Endodermal cell (in vitro differentiated cells): Measurements from ENCODE around the gene KDM1B. TPM values are rescaled to one million over a fixed set of nuclear protein-coding genes. Genes with fewer than 3 reads are reported as not detected.

ENCODE experiments used
- DNase-seq: peaks from one replicate; pipeline ENCODE4 v3.0.0-alpha.2; 2017
- H3K27ac ChIP-seq: 2 replicates; pipeline ENCODE4 v1.5.1; 2013; ENCODE audit warnings: mild to moderate bottlenecking, low read depth, low read length, moderate library complexity
- H3K27me3 ChIP-seq: 2 replicates; pipeline ENCODE4 v1.6.1; 2013; ENCODE audit warnings: mild to moderate bottlenecking, low read length, moderate library complexity; ENCODE audit not compliant: insufficient read depth, control insufficient read depth, poor library complexity, severe bottlenecking
- H3K36me3 ChIP-seq: 2 replicates; pipeline ENCODE4 v1.7.0; 2013; ENCODE audit warnings: mild to moderate bottlenecking, low read length, moderate library complexity; ENCODE audit not compliant: control insufficient read depth, insufficient read depth
- H3K4me1 ChIP-seq: one replicate; pipeline ENCODE4 v1.7.0; 2013; ENCODE audit warnings: low read length; ENCODE audit not compliant: control insufficient read depth, insufficient read depth
- H3K4me3 ChIP-seq: 2 replicates; pipeline ENCODE4 v1.5.1; 2013; ENCODE audit warnings: mild to moderate bottlenecking, low read length, moderate library complexity
- H3K9ac ChIP-seq: 2 replicates; pipeline ENCODE4 v1.6.1; 2013; ENCODE audit warnings: mild to moderate bottlenecking, low read length, moderate library complexity; ENCODE audit not compliant: poor library complexity, severe bottlenecking; ENCODE audit errors: extremely low read depth
- H3K9me3 ChIP-seq: 2 replicates; pipeline ENCODE4 v1.6.1; 2013; ENCODE audit warnings: mild to moderate bottlenecking, low read length, moderate library complexity; ENCODE audit not compliant: control insufficient read depth
- H3K27ac Mint-ChIP-seq: 2 replicates; pipeline ENCODE4 v1.8.0; 2020; ENCODE audit warnings: mixed read lengths
- H3K27me3 Mint-ChIP-seq: 2 replicates; pipeline ENCODE4 v1.8.0; 2021; ENCODE audit warnings: mild to moderate bottlenecking, mixed read lengths; ENCODE audit not compliant: insufficient read depth
- H3K36me3 Mint-ChIP-seq: 2 replicates; pipeline ENCODE4 v1.8.0; 2020; ENCODE audit warnings: low read depth, mixed read lengths
- H3K4me1 Mint-ChIP-seq: 2 replicates; pipeline ENCODE4 v1.8.0; 2020; ENCODE audit warnings: mixed read lengths
- H3K4me3 Mint-ChIP-seq: 2 replicates; pipeline ENCODE4 v1.8.0; 2020; ENCODE audit warnings: mild to moderate bottlenecking, moderate library complexity, mixed read lengths
- H3K9me3 Mint-ChIP-seq: 2 replicates; pipeline ENCODE4 v1.8.0; 2020; ENCODE audit warnings: mild to moderate bottlenecking, mixed read lengths
- WGBS, 2 experiments: methylation state at CpG; one replicate each; pipeline versions ENCODE4 v1.1.5 to v1.1.7; 2013; ENCODE audit warnings: missing lambda C conversion rate in 2 of 2, mixed read lengths in 1 of 2; ENCODE audit not compliant: insufficient coverage in 1 of 2, insufficient read length in 1 of 2; 5-methylcytosine and 5-hydroxymethylcytosine counted together
- total RNA-seq, 2 donors: library from RNA; stranded (reverse); fragmentation: NEBNext Ultra II Directional in 1 of 2; extraction: Animal tissue kit (Norgen Biotek cat#: 25700) in 1 of 2; gene quantifications; 2 replicates in 1 of 2; 3 replicates in 1 of 2; pipeline ENCODE4 v1.2.1, GENCODE V29; 2021
- TF ChIP-seq, protein P1 (sequence below): fragments of 200-600 bp; sonication (generic); conservative IDR thresholded peaks from 2 replicates; pipeline ENCODE4 v1.5.0; 2021; ENCODE audit warnings: antibody characterized with exemption, mild to moderate bottlenecking

Gene KDM1B
- total RNA-seq, 2 donors from 2014 or later, result 7.7 to 9.3 TPM

DNA sequence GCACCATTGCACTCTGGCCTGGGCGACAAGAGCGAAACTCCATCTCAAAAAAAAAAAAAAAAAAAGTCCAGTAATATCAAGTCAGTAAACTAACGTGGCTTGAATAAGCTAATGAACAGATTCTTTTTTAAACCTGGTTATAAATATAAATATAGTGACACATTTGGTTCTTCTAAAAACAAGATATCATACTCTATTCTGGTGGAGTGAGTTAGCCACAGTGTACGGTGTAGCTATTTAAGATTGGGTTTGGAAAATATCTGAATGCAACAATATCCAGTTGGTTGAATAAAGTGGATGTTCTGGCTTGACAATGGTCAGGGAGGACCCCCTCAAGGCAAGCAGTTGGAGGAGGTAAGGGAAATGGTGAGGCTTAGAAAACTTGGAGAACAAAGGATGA, 115.0 kb downstream of the KDM1B start:
- Mint-ChIP-seq H3K4me1 (peaks cover 4% of the 10 kb centered on the region), H3K27ac (no peak overlapping the region), H3K27me3 (peaks cover 9% of the 10 kb centered on the region), H3K9me3 (no peaks in the 10 kb centered on the region), H3K4me3 (no peak overlapping the region), H3K36me3 (no peaks in the 10 kb centered on the region)
- Histone ChIP-seq H3K36me3 (no peaks in the 10 kb centered on the region), H3K27me3 (peaks cover 4% of the 10 kb centered on the region), H3K4me1 (no peaks in the 10 kb centered on the region), H3K4me3 (no peak overlapping the region), H3K9me3 (peaks cover 7% of the 10 kb centered on the region), H3K27ac (no peak overlapping the region), H3K9ac (no peak overlapping the region)
- TF ChIP-seq, protein P1, sequence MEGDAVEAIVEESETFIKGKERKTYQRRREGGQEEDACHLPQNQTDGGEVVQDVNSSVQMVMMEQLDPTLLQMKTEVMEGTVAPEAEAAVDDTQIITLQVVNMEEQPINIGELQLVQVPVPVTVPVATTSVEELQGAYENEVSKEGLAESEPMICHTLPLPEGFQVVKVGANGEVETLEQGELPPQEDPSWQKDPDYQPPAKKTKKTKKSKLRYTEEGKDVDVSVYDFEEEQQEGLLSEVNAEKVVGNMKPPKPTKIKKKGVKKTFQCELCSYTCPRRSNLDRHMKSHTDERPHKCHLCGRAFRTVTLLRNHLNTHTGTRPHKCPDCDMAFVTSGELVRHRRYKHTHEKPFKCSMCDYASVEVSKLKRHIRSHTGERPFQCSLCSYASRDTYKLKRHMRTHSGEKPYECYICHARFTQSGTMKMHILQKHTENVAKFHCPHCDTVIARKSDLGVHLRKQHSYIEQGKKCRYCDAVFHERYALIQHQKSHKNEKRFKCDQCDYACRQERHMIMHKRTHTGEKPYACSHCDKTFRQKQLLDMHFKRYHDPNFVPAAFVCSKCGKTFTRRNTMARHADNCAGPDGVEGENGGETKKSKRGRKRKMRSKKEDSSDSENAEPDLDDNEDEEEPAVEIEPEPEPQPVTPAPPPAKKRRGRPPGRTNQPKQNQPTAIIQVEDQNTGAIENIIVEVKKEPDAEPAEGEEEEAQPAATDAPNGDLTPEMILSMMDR, result no peak
- 80 to 100% methylated on average over 1 of the region's 4 CpGs for WGBS, 2 experiments
- no peak for DNase-seq

Other genes with a start within 250 kb of the KDM1B start
- 10 to 100 TPM; 35.3 to 45.0 TPM for gene KIF13A, start 167.8 kb upstream of the KDM1B start, total RNA-seq
- under 1 TPM; 0.29 to 0.88 TPM for gene NHLRC1, start 32.7 kb upstream of the KDM1B start, total RNA-seq
- 10 to 100 TPM; 14.0 to 15.8 TPM for gene TPMT, start 345 bp upstream of the KDM1B start, total RNA-seq
- gene DEK, start 109.1 kb downstream of the KDM1B start, total RNA-seq, result 100 to 1,000 TPM; 139 to 171 TPM
- gene RNF144B, start 231.9 kb downstream of the KDM1B start, total RNA-seq, result 1 to 10 TPM; 1.4 to 1.5 TPM